Progenitor cell of endocrine pancreas (in vitro differentiated cells): ENCODE data around the gene SMG9. TPM values are rescaled to one million over a fixed set of nuclear protein-coding genes. Genes with fewer than 3 reads are reported as not detected.

Experiments used
- DNase-seq: peaks from one replicate; pipeline ENCODE4 v3.0.0; 2021; ENCODE audit warnings: low spot score; ENCODE audit not compliant: unreplicated experiment
- H3K27ac Mint-ChIP-seq: 2 replicates; pipeline ENCODE4 v1.8.0; 2021; ENCODE audit warnings: mild to moderate bottlenecking, moderate library complexity, mixed read lengths
- H3K27me3 Mint-ChIP-seq: 2 replicates; pipeline ENCODE4 v1.8.0; 2021; ENCODE audit warnings: mixed read lengths
- H3K36me3 Mint-ChIP-seq: 2 replicates; pipeline ENCODE4 v1.8.0; 2022; ENCODE audit warnings: mixed read lengths; ENCODE audit not compliant: insufficient read depth
- H3K4me1 Mint-ChIP-seq: 2 replicates; pipeline ENCODE4 v1.8.0; 2021; ENCODE audit warnings: low read depth, mixed read lengths
- H3K4me3 Mint-ChIP-seq: 2 replicates; pipeline ENCODE4 v1.8.0; 2021; ENCODE audit warnings: low read depth, mild to moderate bottlenecking, moderate library complexity, mixed read lengths
- H3K9me3 Mint-ChIP-seq: 2 replicates; pipeline ENCODE4 v1.8.0; 2021; ENCODE audit warnings: low read depth, mixed read lengths
- long read RNA-seq: library from polyadenylated mRNA; unstranded; transcript quantifications from one replicate; pipeline ENCODE4 v2.0.0, GENCODE V29; 2020
- total RNA-seq: library from RNA; stranded (reverse); gene quantifications from 2 replicates; pipeline ENCODE4 v1.2.1, GENCODE V29; 2021
- TF ChIP-seq, protein P1 (sequence below): fragments of 200-600 bp; sonication (generic); IDR thresholded peaks from one replicate; pipeline ENCODE4 v1.5.0; 2021; ENCODE audit warnings: antibody characterized with exemption, mild to moderate bottlenecking; ENCODE audit not compliant: unreplicated experiment

Gene SMG9, protein sequence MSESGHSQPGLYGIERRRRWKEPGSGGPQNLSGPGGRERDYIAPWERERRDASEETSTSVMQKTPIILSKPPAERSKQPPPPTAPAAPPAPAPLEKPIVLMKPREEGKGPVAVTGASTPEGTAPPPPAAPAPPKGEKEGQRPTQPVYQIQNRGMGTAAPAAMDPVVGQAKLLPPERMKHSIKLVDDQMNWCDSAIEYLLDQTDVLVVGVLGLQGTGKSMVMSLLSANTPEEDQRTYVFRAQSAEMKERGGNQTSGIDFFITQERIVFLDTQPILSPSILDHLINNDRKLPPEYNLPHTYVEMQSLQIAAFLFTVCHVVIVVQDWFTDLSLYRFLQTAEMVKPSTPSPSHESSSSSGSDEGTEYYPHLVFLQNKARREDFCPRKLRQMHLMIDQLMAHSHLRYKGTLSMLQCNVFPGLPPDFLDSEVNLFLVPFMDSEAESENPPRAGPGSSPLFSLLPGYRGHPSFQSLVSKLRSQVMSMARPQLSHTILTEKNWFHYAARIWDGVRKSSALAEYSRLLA
- 74.9 and 78.9 TPM in 2 replicates for total RNA-seq
- long read RNA-seq, full-length matches to known transcripts: 2 of 4 reads
- long read RNA-seq, partial matches to known transcripts: 0 of 4 reads
- long read RNA-seq, other reads (novel, unspliced or antisense): 2 of 4 reads

DNA sequence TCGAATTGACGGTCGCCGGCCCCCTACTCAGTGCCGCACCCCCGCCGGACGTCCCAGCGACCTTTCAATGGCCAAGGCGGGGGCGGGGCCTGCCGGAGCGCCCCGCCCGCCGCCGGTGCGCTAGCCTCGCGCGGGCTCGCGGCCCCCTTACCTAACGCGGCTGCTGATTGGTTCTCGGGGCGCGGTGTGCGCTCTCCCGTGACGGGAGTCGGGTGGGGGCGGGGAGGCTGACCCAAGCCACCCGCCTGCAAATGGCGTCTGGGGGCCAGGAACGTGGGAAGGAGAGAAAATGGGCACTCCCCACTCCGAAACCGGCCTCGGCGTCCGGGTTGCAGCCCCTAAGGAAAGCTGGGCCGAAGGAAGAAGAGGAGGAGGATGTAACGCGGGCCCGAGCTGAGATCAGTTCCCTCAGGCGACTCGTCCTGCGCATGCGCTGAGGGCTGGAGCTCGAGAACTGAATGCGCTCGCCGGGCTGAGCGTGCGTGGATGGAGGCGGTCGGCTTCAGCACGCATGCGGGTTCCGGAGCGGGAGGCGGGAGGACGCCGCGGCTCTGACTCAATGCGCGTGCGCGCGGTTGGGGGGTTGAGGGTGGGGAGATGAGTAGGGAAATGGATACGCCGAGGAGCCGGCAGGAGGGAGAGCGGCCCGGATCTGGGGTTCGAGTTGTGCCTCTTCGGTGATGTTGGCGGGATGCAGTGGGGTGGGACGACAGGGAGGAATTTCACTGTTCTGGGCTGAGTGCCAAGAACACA is at the start of gene SMG9:
TSS of gene SMG9 (minus strand) at position 460 of the 753 bp plus-strand sequence. CDS start 4,221 bp downstream, outside the sequence.
- Mint-ChIP-seq H3K4me1 (peaks cover 14% of the 10 kb centered on the region), H3K27ac (peak within 1 kb of the TSS; percentile 99), H3K4me3 (peak within 1 kb of the TSS; percentile 98), H3K36me3 (peaks cover 9% of the 10 kb centered on the region), H3K27me3 (no peaks in the 10 kb centered on the region), H3K9me3 (no peaks in the 10 kb centered on the region)
- TF ChIP-seq, protein P1, sequence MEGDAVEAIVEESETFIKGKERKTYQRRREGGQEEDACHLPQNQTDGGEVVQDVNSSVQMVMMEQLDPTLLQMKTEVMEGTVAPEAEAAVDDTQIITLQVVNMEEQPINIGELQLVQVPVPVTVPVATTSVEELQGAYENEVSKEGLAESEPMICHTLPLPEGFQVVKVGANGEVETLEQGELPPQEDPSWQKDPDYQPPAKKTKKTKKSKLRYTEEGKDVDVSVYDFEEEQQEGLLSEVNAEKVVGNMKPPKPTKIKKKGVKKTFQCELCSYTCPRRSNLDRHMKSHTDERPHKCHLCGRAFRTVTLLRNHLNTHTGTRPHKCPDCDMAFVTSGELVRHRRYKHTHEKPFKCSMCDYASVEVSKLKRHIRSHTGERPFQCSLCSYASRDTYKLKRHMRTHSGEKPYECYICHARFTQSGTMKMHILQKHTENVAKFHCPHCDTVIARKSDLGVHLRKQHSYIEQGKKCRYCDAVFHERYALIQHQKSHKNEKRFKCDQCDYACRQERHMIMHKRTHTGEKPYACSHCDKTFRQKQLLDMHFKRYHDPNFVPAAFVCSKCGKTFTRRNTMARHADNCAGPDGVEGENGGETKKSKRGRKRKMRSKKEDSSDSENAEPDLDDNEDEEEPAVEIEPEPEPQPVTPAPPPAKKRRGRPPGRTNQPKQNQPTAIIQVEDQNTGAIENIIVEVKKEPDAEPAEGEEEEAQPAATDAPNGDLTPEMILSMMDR: no peak
- peak; percentile 98 for DNase-seq

DNA sequence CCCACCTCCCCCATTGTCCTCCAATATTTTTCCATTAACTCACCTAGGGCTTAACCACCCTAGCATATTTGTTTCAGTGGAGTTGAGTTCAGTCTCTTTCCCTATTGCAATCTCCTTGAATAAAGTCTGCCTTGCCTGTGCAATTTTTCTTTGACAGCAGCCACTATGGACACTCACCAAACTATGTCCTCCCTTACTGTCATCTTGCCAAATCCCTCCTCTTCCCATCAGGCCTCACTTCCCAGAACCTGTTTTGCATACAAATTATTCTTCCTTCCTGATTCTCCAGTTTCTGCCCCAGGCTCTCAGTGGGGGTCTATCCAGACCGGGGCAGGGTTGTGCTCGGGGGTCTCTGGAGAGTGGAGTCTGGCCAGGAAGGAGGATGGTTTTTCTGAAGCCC is 49.7 kb upstream of the SMG9 start:
- Mint-ChIP-seq H3K4me1 (no peaks in the 10 kb centered on the region), H3K36me3 (no peaks in the 10 kb centered on the region), H3K4me3 (no peak overlapping the region), H3K27me3 (peaks cover 72% of the 10 kb centered on the region), H3K27ac (no peak overlapping the region), H3K9me3 (no peaks in the 10 kb centered on the region)
- TF ChIP-seq, protein P1: no peak
- no peak for DNase-seq

DNA sequence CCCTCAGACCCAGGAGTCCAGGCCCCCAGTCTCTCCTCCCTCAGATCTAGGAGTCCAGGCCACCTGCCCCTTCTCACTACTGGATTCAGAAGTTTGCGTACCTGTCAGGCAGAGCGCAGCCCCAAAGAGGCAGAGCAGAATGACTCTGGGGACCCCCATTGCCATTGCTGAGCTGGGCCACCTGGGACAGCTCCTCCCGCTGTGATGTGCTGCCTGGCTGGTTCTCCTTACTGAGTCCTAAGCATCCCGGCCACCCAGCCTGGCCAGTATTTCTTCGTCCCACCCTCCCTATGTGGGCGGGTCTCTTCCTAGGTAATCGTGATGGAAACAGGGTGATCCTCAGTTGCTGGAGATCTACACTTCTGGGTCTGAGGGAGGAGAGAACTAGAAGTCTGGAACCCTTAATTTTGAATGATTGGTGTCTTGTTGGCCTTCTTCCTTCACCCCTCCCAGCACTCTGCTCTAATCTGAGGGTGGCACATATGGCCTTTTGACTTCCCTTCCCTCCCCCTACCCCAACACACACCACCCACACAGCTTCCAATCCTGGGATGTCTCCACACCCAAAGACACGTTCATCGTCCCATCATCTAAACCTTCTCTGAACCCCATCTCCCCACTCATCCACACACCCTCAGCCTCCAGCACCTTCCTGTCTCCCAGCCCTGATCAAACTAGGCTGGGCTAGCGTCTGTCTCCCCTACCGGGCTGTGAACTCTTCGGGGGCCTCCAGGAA is 47.6 kb upstream of the SMG9 start, which contains the start of gene LYPD5:
TSS of gene LYPD5 (minus strand) at position 232 of the 736 bp plus-strand sequence. CDS start at position 165, 67 bp downstream.
- DNase-seq: no peak
- Mint-ChIP-seq H3K9me3 (no peaks in the 10 kb centered on the region), H3K27ac (no peak within 1 kb of the TSS), H3K4me1 (no peaks in the 10 kb centered on the region), H3K27me3 (peaks cover 82% of the 10 kb centered on the region), H3K4me3 (no peak within 1 kb of the TSS), H3K36me3 (no peaks in the 10 kb centered on the region)
- TF ChIP-seq, protein P1: no peak

DNA sequence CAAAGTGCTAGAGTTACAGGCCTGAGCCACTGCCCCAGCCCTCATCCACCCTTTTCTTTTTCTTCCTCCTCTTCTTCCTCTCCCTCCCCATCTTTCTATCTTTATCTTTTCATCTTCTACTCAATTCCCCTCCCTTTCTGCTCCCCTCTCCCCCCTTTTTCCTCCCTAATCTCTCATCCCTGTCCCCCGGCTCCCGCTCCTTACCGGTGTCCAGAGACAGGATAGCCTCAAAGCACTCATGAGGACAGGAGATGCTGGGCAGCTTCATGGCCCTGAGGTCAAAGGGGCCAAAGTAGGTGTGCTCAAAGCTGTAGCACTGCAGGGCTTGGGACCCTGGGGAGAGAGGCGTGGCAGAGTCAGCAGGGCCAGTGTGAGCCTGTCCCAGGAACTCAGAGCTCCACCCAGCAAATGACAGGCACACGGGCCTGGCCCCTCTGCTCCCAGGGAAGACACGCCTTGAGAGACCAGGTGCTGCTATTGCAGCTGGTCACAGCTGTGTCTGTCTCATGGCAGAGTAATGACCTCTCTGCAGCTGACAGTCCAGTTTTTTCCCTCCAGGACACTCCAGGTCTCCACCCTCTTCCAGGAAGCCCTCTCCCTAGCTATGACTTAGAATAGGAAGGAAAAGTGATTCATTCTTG is 44.9 kb upstream of the SMG9 start:
- TF ChIP-seq, protein P1: no peak
- H3K9me3 Mint-ChIP-seq: no peaks in the 10 kb centered on the region
- no peak for DNase-seq
- H3K36me3 Mint-ChIP-seq: no peaks in the 10 kb centered on the region
- H3K27ac Mint-ChIP-seq: no peak overlapping the region
- H3K27me3 Mint-ChIP-seq: peaks cover 90% of the 10 kb centered on the region
- H3K4me1 Mint-ChIP-seq: no peaks in the 10 kb centered on the region
- peak overlapping the region; percentile 60 for H3K4me3 Mint-ChIP-seq
